SH-SY5Y (cell line): ENCODE data around the gene COX4I2.

Experiments used
- GATA2 ChIP-seq: IDR thresholded peaks from 2 replicates; pipeline ENCODE4 v1.6.1; 2011; ENCODE audit warnings: mild to moderate bottlenecking, low read depth, low read length
- GATA3 ChIP-seq: IDR thresholded peaks from 2 replicates; pipeline ENCODE4 v1.6.1; 2011; ENCODE audit warnings: low read depth, mild to moderate bottlenecking, low read length, moderate library complexity

DNA sequence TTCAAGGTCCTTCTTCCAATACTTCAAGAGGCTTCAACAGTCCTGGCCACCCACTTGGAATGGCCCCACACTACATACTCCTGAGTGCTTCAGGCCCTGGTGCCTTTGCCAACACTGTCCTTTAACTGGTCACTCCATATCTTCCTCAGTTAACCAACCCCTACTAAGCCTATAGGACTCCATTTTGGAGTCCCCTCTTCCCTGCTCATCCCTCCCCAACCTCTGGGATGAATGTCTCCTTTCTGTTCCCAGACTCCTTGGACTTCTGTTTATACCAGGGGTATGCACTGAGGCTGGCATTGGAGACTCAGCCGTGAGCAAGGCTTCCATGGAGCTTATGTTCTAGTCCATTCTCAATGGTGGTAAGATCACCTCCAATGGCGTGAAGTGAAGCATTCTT lies 33.6 kb downstream of the COX4I2 start:
- TF ChIP-seq GATA3 (no peak), GATA2 (no peak)
